ENCODE results near the gene ME1. TPM values are rescaled to one million over a fixed set of nuclear protein-coding genes. Genes with fewer than 3 reads are reported as not detected.
"Not testable (repeated sequence)": the region's sequence is repeated elsewhere in the genome, so short reads cannot be mapped to it uniquely, and the experiment has no call there.

ME1 gene
- total RNA-seq, 3 donors from 2014 or later = 2.6 to 10.4 (median 7.3) TPM

DNA sequence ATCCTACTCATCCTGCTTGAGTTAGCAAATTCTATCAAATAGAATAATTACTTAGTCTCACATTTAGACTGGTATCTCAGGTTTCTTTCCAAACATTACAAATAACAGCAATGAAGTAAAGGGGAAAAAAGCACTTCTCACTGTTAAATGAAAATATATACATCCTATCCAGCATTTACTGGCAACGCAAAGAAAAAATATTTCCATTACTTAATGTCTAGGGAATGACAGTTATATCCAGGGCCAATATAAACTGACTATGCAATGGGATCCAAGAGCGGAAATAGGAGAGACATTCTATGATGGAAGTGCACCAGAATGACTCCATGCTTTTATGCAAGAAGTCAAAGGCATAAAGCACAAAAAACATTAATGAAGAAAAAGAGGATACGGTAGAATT, 60.3 kb downstream of the ME1 start:
- no peak for ATAC-seq
- Histone ChIP-seq H3K4me1 (ENCODE audit: low read depth) (no peaks in the 10 kb centered on the region), H3K4me3 (no peak overlapping the region), H3K9me3 (no peaks in the 10 kb centered on the region), H3K36me3 (ENCODE audit: low read depth) (no peaks in the 10 kb centered on the region)
- TF ChIP-seq, protein P1, sequence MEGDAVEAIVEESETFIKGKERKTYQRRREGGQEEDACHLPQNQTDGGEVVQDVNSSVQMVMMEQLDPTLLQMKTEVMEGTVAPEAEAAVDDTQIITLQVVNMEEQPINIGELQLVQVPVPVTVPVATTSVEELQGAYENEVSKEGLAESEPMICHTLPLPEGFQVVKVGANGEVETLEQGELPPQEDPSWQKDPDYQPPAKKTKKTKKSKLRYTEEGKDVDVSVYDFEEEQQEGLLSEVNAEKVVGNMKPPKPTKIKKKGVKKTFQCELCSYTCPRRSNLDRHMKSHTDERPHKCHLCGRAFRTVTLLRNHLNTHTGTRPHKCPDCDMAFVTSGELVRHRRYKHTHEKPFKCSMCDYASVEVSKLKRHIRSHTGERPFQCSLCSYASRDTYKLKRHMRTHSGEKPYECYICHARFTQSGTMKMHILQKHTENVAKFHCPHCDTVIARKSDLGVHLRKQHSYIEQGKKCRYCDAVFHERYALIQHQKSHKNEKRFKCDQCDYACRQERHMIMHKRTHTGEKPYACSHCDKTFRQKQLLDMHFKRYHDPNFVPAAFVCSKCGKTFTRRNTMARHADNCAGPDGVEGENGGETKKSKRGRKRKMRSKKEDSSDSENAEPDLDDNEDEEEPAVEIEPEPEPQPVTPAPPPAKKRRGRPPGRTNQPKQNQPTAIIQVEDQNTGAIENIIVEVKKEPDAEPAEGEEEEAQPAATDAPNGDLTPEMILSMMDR (IDR thresholded peaks at IDR 0.05) = no peak
- intact Hi-C loops (cut with DNase I, micrococcal nuclease) = no loop called here
- no peak for DNase-seq

DNA sequence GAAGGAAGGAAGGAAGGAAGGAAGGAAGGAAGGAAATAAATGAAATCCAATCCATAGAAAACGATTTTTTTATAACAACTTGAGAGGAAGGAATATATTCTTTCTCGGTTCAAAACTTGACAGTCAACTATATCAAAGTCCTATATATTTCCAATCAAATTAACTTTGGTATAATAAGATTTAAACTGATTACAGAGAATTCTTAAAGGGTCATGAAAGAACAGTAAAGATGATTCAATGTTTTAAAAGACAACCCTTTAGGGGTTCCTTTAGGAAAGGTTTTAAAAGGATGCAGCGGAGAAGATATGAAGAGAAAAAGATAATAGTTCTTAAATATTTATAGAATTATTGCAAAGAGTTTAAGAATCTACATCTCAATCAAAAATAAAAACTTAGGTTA, 61.2 kb downstream of the ME1 start:
- ATAC-seq = no peak
- TF ChIP-seq, protein P1 (IDR thresholded peaks at IDR 0.05) = no peak
- DNase-seq = no peak

DNA sequence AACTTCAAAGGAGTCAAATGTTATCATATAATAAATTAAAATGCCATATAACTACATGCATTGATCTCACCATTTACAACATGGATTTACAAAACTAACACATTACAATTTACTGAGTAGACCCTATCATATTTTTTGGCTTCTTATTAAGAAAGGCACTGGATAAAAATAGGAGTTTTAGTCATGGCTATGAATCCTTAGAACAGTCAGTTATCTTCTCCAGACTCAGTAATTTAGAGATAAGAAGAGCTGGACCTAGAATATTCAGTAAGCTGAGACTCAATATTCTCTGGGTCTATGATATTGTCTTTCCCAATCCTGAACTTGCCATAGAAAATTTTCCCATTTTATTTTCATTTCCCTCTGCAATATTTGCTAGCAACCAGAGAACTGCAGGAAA, 62.3 kb downstream of the ME1 start:
- intact Hi-C loops (cut with DNase I, micrococcal nuclease) = no loop called here
- Histone ChIP-seq H3K4me1 (ENCODE audit: low read depth) (no peaks in the 10 kb centered on the region), H3K9me3 (no peaks in the 10 kb centered on the region), H3K36me3 (ENCODE audit: low read depth) (no peaks in the 10 kb centered on the region), H3K4me3 (no peak overlapping the region)
- DNase-seq = no peak
- no peak for ATAC-seq
- TF ChIP-seq, protein P1 (IDR thresholded peaks at IDR 0.05) = no peak

More for the DNA sequence above, 61.2 kb downstream of the ME1 start:
- no peaks in the 10 kb centered on the region for H3K36me3 ChIP-seq (ENCODE audit: low read depth)
- H3K4me3 ChIP-seq = no peak overlapping the region
- intact Hi-C loops (cut with DNase I, micrococcal nuclease) = no loop called here
- no peaks in the 10 kb centered on the region for H3K9me3 ChIP-seq
- H3K4me1 ChIP-seq (ENCODE audit: low read depth) = no peaks in the 10 kb centered on the region

DNA sequence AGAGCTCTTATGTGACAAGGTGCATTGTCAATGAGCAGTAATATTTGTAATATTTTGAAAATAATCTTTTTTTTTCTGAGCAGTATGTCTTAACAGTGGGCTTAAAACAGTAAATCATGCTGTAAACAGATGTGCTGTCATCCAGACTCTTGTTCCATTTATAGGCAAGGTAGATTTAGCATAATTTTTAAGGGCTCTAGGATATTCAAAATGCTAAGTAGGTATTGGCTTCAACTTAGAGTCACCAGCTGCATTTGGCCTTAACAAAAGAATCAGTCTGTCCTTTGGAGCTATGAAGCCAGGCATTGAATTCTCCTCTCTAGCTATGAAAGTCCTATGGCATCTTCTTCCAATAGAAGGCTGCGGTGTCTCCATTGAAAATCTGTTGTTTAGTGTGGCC, 63.7 kb downstream of the ME1 start:
- DNase-seq (no peak), ATAC-seq (no peak)
- intact Hi-C loops (cut with DNase I, micrococcal nuclease) = no loop called here
- Histone ChIP-seq H3K9me3 (no peaks in the 10 kb centered on the region), H3K4me3 (no peak overlapping the region), H3K4me1 (ENCODE audit: low read depth) (no peaks in the 10 kb centered on the region), H3K36me3 (ENCODE audit: low read depth) (no peaks in the 10 kb centered on the region)
- TF ChIP-seq, protein P1 (IDR thresholded peaks at IDR 0.05) = no peak

DNA sequence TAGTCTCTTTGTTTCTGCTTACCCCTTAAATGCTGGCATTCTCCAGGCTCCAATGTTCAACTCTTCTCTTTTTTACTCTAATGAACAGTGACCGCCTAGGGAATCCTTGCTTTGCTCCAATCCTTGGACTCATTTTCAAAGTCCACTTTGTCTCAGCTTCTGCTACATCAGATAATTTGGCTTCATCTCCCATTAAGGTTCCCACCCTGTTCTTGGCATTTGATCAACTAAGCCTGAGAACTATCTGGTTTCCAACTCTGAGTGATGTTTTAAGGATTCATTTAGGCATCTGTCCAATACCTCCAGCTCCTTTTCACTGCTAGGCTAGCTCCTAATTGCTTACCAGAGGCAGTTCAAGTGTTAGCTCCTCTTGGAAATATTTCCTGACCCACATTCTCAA, 64.9 kb downstream of the ME1 start:
- intact Hi-C loops (cut with DNase I, micrococcal nuclease) = no loop called here
- TF ChIP-seq, protein P1 (IDR thresholded peaks at IDR 0.05) = no peak
- ATAC-seq (no peak), DNase-seq (no peak)
- Histone ChIP-seq H3K36me3 (ENCODE audit: low read depth) (no peaks in the 10 kb centered on the region), H3K9me3 (no peaks in the 10 kb centered on the region), H3K4me1 (ENCODE audit: low read depth) (no peaks in the 10 kb centered on the region), H3K4me3 (no peak overlapping the region)

DNA sequence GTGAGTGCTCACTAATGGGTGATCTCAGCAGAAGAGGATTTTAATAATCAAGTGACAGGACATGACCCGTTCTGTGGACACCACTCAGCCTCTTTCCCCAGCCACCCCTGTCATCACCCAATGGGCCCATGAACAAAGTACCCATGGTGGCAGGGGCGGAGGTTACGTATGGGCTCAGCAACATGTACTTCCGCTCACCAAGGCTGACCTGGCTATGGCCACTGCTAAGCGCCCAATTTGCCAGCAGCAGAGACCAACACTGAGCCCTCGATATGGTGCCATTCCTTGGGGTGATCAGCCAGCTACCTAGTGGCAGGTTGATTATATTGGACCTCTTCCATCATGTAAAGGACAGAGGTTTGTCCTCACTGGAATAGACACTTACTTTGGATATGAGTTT, 68.5 kb downstream of the ME1 start:
- H3K9me3 ChIP-seq; H3K36me3 ChIP-seq (ENCODE audit: low read depth); intact Hi-C loops (cut with DNase I, micrococcal nuclease); ATAC-seq; H3K4me1 ChIP-seq (ENCODE audit: low read depth); H3K4me3 ChIP-seq: not testable (repeated sequence)
- DNase-seq = peak in 1 of 3 donors; percentile 15
